ENCODE data around the gene ZNF428. TPM values are rescaled to one million over a fixed set of nuclear protein-coding genes. Genes with fewer than 3 reads are reported as not detected.

ZNF428 gene, protein sequence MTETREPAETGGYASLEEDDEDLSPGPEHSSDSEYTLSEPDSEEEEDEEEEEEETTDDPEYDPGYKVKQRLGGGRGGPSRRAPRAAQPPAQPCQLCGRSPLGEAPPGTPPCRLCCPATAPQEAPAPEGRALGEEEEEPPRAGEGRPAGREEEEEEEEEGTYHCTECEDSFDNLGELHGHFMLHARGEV
- 10 to 100 TPM; 16.8 to 43.2 (median 25.3) TPM for polyA plus RNA-seq
- long read RNA-seq, donor 1, transcript ZNF428-201 (3 exons, 1,412 nt), result major isoform, 52 of 68 reads
- long read RNA-seq, donor 1, partial matches to known transcripts, result 15 of 68 reads
- long read RNA-seq, donor 1, other reads (novel, unspliced or antisense), result 0 of 68 reads
- long read RNA-seq, donor 2, transcript ZNF428-201 (3 exons, 1,412 nt), result major isoform, 15 of 16 reads
- long read RNA-seq, donor 2, partial matches to known transcripts, result 0 of 16 reads
- long read RNA-seq, donor 2, other reads (novel, unspliced or antisense), result 0 of 16 reads
- long read RNA-seq, donor 3, transcript ZNF428-201 (3 exons, 1,412 nt), result major isoform, 29 of 39 reads
- long read RNA-seq, donor 3, partial matches to known transcripts, result 10 of 39 reads
- long read RNA-seq, donor 3, other reads (novel, unspliced or antisense), result 0 of 39 reads
- long read RNA-seq, donor 4, result 0 reads
- long read RNA-seq, donor 5, transcript ZNF428-201 (3 exons, 1,412 nt), result major isoform, 5 of 10 reads
- long read RNA-seq, donor 5, partial matches to known transcripts, result 5 of 10 reads
- long read RNA-seq, donor 5, other reads (novel, unspliced or antisense), result 0 of 10 reads
- long read RNA-seq, donor 6, transcript ZNF428-201 (3 exons, 1,412 nt), result major isoform, 14 of 55 reads
- long read RNA-seq, donor 6, partial matches to known transcripts, result 40 of 55 reads
- long read RNA-seq, donor 6, other reads (novel, unspliced or antisense), result 0 of 55 reads
- long read RNA-seq, donor 7, transcript ZNF428-201 (3 exons, 1,412 nt), result major isoform, 93 of 190 reads
- long read RNA-seq, donor 7, partial matches to known transcripts, result 97 of 190 reads
- long read RNA-seq, donor 7, other reads (novel, unspliced or antisense), result 0 of 190 reads
- long read RNA-seq, donor 8, transcript ZNF428-201 (3 exons, 1,412 nt), result major isoform, 6 of 14 reads
- long read RNA-seq, donor 8, partial matches to known transcripts, result 7 of 14 reads
- long read RNA-seq, donor 8, other reads (novel, unspliced or antisense), result 0 of 14 reads
- long read RNA-seq, donor 9, transcript ZNF428-201 (3 exons, 1,412 nt), result major isoform, 7 of 7 reads
- long read RNA-seq, donor 9, partial matches to known transcripts, result 0 of 7 reads
- long read RNA-seq, donor 9, other reads (novel, unspliced or antisense), result 0 of 7 reads
- long read RNA-seq, donor 10, transcript ZNF428-201 (3 exons, 1,412 nt), result major isoform, 54 of 70 reads
- long read RNA-seq, donor 10, partial matches to known transcripts, result 14 of 70 reads
- long read RNA-seq, donor 10, other reads (novel, unspliced or antisense), result 0 of 70 reads

DNA sequence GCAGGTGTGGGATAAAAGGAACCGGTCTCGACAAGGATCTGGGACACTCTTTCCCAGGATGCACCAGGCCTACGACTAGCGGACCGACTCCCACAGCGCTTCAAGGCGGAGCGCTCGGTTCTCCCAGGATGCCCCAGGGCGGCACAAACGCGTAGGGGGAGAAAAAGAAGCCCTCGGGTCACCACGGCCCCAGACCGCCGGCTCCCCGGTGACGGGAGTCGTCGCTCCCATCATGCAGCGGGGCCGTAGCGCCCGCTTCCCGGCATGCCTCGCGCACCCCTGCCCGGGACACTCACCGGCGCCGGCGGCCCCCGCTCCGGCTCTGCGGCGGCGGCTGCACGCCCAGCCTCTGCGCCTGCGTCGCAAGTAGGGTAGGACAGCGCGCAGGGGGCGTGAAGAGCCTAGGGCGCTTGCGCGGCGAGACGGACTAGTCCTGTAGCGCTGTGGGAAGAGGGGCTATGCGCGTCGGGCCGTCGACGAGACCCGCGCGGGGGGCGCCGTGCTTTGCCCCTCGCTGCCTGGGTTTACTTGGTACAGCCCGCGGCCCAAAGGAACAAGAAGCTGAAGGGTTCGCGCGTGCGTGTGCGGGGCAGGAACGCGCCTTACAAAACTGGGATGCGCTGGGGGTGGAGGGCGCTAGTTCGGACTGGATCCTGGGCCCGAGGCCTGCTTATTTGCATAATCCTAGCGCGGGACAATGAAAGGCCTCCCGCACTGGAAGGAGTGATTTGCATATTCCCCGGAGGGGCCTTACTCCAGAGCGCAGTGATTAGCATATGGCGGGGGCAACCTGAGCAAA lies at the start of gene ZNF428:
Gene ZNF428 (minus strand): TSS at position 368 of the 799 bp plus-strand sequence. CDS start 5,325 bp downstream, outside the sequence.
- H3K9me3 ChIP-seq (ENCODE audit: control insufficient read depth in 2 of 2, insufficient read depth in 1 of 2, low read depth in 1 of 2, low read length in 1 of 2), result no peaks in the 10 kb centered on the region
- no peaks in the 10 kb centered on the region for H3K27me3 ChIP-seq (ENCODE audit: control insufficient read depth in 3 of 3, insufficient read depth in 3 of 3, low read length in 3 of 3)
- H3K4me1 ChIP-seq (ENCODE audit: control insufficient read depth in 3 of 3, insufficient read depth in 2 of 3, low read depth in 1 of 3, low read length in 2 of 3), result peaks cover 0 to 9% (median 7%) of the 10 kb centered on the region in 3 donors
- no peak for FAIRE-seq
- H3K27ac ChIP-seq (ENCODE audit: low read depth in 1 of 3, low read length in 2 of 3), result peak within 1 kb of the TSS; percentile 57 to 99 (median 97)
- peaks cover 0 to 6% (median 0%) of the 10 kb centered on the region in 3 donors for H3K36me3 ChIP-seq (ENCODE audit: control insufficient read depth in 3 of 3, insufficient read depth in 2 of 3, low read depth in 1 of 3, low read length in 3 of 3)
- DNase-seq, result peak; percentile 79 to 94
- WGBS, 3 donors, result 0% methylated on average over 56 to 81 of the region's 81 CpGs
- H3K4me3 ChIP-seq (ENCODE audit: low read depth in 1 of 3, low read length in 3 of 3), result peak within 1 kb of the TSS; percentile 71 to 99 (median 77)

GRCh38 chr19:43668406-43669109 lies 49.1 kb upstream of the ZNF428 start:
- FAIRE-seq, result peak; percentile 23
- WGBS, 3 donors, result 0 to 1% (median 0%) methylated on average over 44 of the region's 44 CpGs
- Histone ChIP-seq H3K27ac (ENCODE audit: low read depth in 1 of 3, low read length in 2 of 3) (peak overlapping the region; percentile 77 to 99 (median 97)), H3K27me3 (ENCODE audit: control insufficient read depth in 3 of 3, insufficient read depth in 3 of 3, low read length in 3 of 3) (peaks cover 0 to 23% (median 0%) of the 10 kb centered on the region in 3 donors), H3K36me3 (ENCODE audit: control insufficient read depth in 3 of 3, insufficient read depth in 2 of 3, low read depth in 1 of 3, low read length in 3 of 3) (peaks cover 0 to 3% (median 0%) of the 10 kb centered on the region in 3 donors), H3K4me1 (ENCODE audit: control insufficient read depth in 3 of 3, insufficient read depth in 2 of 3, low read depth in 1 of 3, low read length in 2 of 3) (peaks cover 0 to 24% (median 3%) of the 10 kb centered on the region in 3 donors), H3K4me3 (ENCODE audit: low read depth in 1 of 3, low read length in 3 of 3) (peak overlapping the region; percentile 38 to 72 (median 63)), H3K9me3 (ENCODE audit: control insufficient read depth in 2 of 2, insufficient read depth in 1 of 2, low read depth in 1 of 2, low read length in 1 of 2) (no peaks in the 10 kb centered on the region)
- DNase-seq, result peak; percentile 99 to 100

GRCh38 chr19:43667876-43668405 lies 48.5 kb upstream of the ZNF428 start:
- H3K27ac ChIP-seq (ENCODE audit: low read depth in 1 of 3, low read length in 2 of 3), result peak overlapping the region; percentile 8 to 65 (median 9)
- FAIRE-seq, result no peak

GRCh38 chr19:43667126-43667875 lies 47.9 kb upstream of the ZNF428 start:
- no peak for DNase-seq
- FAIRE-seq, result no peak

More at GRCh38 chr19:43667876-43668405, 48.5 kb upstream of the ZNF428 start:
- peak in 1 of 2 donors; percentile 77 for DNase-seq
- Histone ChIP-seq H3K36me3 (ENCODE audit: control insufficient read depth in 3 of 3, insufficient read depth in 2 of 3, low read depth in 1 of 3, low read length in 3 of 3) (peaks cover 0 to 3% (median 0%) of the 10 kb centered on the region in 3 donors), H3K4me1 (ENCODE audit: control insufficient read depth in 3 of 3, insufficient read depth in 2 of 3, low read depth in 1 of 3, low read length in 2 of 3) (peaks cover 0 to 24% (median 3%) of the 10 kb centered on the region in 3 donors), H3K27me3 (ENCODE audit: control insufficient read depth in 3 of 3, insufficient read depth in 3 of 3, low read length in 3 of 3) (peaks cover 0 to 23% (median 0%) of the 10 kb centered on the region in 3 donors), H3K9me3 (ENCODE audit: control insufficient read depth in 2 of 2, insufficient read depth in 1 of 2, low read depth in 1 of 2, low read length in 1 of 2) (no peaks in the 10 kb centered on the region), H3K4me3 (ENCODE audit: low read depth in 1 of 3, low read length in 3 of 3) (peak overlapping the region in 2 of 3 donors; percentile 22 to 42)
- WGBS, 3 donors, result 3 to 10% (median 8%) methylated on average over 29 of the region's 29 CpGs

DNA sequence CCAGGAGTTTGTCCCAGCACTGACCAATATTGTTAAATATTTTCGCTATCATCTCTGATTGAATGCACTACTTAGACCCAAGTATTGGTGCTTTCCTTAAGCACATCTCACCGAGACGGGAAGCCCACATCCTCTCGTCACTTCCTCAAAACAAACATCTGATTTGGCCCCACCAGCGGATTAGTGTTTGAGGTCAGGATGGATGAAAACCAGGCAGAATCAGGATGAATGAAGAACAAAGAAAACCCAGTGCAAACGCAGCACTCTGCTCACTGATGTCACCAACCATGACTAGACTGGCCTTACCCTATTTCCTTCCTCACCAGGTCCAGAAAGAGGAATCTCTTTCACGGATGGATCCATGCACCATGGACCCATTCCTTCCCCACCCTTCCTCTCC lies 44.6 kb upstream of the ZNF428 start:
- Histone ChIP-seq H3K36me3 (ENCODE audit: control insufficient read depth in 3 of 3, insufficient read depth in 2 of 3, low read depth in 1 of 3, low read length in 3 of 3) (peaks cover 0 to 3% (median 0%) of the 10 kb centered on the region in 3 donors), H3K27ac (ENCODE audit: low read depth in 1 of 3, low read length in 2 of 3) (no peak overlapping the region), H3K27me3 (ENCODE audit: control insufficient read depth in 3 of 3, insufficient read depth in 3 of 3, low read length in 3 of 3) (peaks cover 0 to 2% (median 0%) of the 10 kb centered on the region in 3 donors), H3K4me1 (ENCODE audit: control insufficient read depth in 3 of 3, insufficient read depth in 2 of 3, low read depth in 1 of 3, low read length in 2 of 3) (peaks cover 0 to 10% (median 3%) of the 10 kb centered on the region in 3 donors), H3K4me3 (ENCODE audit: low read depth in 1 of 3, low read length in 3 of 3) (no peak overlapping the region), H3K9me3 (ENCODE audit: control insufficient read depth in 2 of 2, insufficient read depth in 1 of 2, low read depth in 1 of 2, low read length in 1 of 2) (no peaks in the 10 kb centered on the region)
- FAIRE-seq, result no peak
- DNase-seq, result no peak
- WGBS, 3 donors, result 56 to 83% (median 63%) methylated on average over 7 of the region's 7 CpGs

More at GRCh38 chr19:43667126-43667875, 47.9 kb upstream of the ZNF428 start:
- Histone ChIP-seq H3K9me3 (ENCODE audit: control insufficient read depth in 2 of 2, insufficient read depth in 1 of 2, low read depth in 1 of 2, low read length in 1 of 2) (no peaks in the 10 kb centered on the region), H3K36me3 (ENCODE audit: control insufficient read depth in 3 of 3, insufficient read depth in 2 of 3, low read depth in 1 of 3, low read length in 3 of 3) (peaks cover 0 to 3% (median 0%) of the 10 kb centered on the region in 3 donors), H3K4me1 (ENCODE audit: control insufficient read depth in 3 of 3, insufficient read depth in 2 of 3, low read depth in 1 of 3, low read length in 2 of 3) (peaks cover 0 to 24% (median 3%) of the 10 kb centered on the region in 3 donors), H3K27me3 (ENCODE audit: control insufficient read depth in 3 of 3, insufficient read depth in 3 of 3, low read length in 3 of 3) (peaks cover 0 to 23% (median 0%) of the 10 kb centered on the region in 3 donors), H3K4me3 (ENCODE audit: low read depth in 1 of 3, low read length in 3 of 3) (peak overlapping the region in 1 of 3 donors; percentile 42), H3K27ac (ENCODE audit: low read depth in 1 of 3, low read length in 2 of 3) (peak overlapping the region; percentile 8 to 65 (median 9))
- 60 to 68% (median 63%) methylated on average over 25 to 26 of the region's 26 CpGs for WGBS, 3 donors

GRCh38 chr19:43662487-43662886 lies 43.1 kb upstream of the ZNF428 start:
- H3K9me3 ChIP-seq (ENCODE audit: control insufficient read depth in 2 of 2, insufficient read depth in 1 of 2, low read depth in 1 of 2, low read length in 1 of 2), result peaks cover 0 to 9% of the 10 kb centered on the region in 2 donors
- WGBS, 3 donors, result 92 to 95% (median 92%) methylated on average over 6 of the region's 6 CpGs
- DNase-seq (no peak), FAIRE-seq (no peak)
- no peaks in the 10 kb centered on the region for H3K27me3 ChIP-seq (ENCODE audit: control insufficient read depth in 3 of 3, insufficient read depth in 3 of 3, low read length in 3 of 3)
- H3K36me3 ChIP-seq (ENCODE audit: control insufficient read depth in 3 of 3, insufficient read depth in 2 of 3, low read depth in 1 of 3, low read length in 3 of 3), result peaks cover 0 to 3% (median 0%) of the 10 kb centered on the region in 3 donors
- no peak overlapping the region for H3K27ac ChIP-seq (ENCODE audit: low read depth in 1 of 3, low read length in 2 of 3)
- H3K4me3 ChIP-seq (ENCODE audit: low read depth in 1 of 3, low read length in 3 of 3), result no peak overlapping the region
- H3K4me1 ChIP-seq (ENCODE audit: control insufficient read depth in 3 of 3, insufficient read depth in 2 of 3, low read depth in 1 of 3, low read length in 2 of 3), result peaks cover 0 to 2% (median 1%) of the 10 kb centered on the region in 3 donors

Data from small intestine (tissue), 16 donors.